HG02763 (cell line): ENCODE measurements around the gene ZSCAN20.

Source experiments
- ATAC-seq: cut with Tn5 transposase; IDR thresholded peaks from one replicate; pipeline ENCODE4 v1.9.1; 2021; ENCODE audit warnings: mild to moderate bottlenecking, moderate library complexity; ENCODE audit not compliant: unreplicated experiment

ZSCAN20 gene

GRCh38 chr1:33472269-33472980, at the start of gene ZSCAN20:
Gene ZSCAN20, plus strand, starts transcription at chr1:33472645. Its CDS starts 6,644 bp downstream, at chr1:33479289.
- peak; percentile 93 for ATAC-seq

DNA sequence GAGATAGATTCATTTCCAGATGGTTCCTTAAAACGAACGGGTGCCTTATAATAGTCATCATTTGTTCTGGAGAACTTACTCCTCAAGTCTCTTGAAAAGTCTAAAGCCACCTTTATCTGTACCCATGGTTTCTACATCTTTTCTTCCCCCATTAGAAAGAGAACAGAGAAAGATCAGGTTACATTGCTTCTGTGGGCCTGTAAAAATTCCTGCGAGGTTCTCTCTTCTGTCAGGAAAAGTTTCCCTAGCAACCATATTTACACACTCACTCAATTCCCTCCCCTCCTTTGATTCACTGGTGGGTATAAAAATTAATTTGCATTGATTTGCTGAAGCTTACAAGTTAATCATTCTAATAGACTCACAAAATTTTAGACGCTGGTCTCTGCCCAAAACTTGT, 48.2 kb upstream of the ZSCAN20 start:
- ATAC-seq: no peak

GRCh38 chr1:33424610-33425009, 47.8 kb upstream of the ZSCAN20 start:
- no peak for ATAC-seq

DNA sequence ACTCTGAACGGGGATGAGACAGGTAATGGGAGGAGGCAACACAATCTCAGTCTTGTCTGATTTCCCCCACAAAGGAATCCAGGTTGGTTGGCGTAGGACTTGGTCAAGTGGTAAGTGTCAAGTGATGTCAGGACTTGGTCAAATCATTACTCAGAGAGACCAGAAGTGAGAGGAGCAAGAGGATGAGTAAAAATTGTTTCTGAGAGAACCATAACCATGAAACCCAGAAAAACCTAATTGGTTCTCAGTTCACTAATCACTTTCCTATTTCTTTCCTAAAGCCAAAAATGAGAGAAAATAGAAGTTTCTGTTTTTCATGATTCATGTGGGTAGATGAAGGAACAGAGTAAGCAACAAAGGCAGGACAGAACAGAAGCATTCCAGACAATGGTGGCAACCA, 46.5 kb upstream of the ZSCAN20 start:
- ATAC-seq: no peak

- no peak for ATAC-seq
Observed at GRCh38 chr1:33426916-33427315, 45.5 kb upstream of the ZSCAN20 start.

- no peak for ATAC-seq
Observed at GRCh38 chr1:33428661-33429060, 43.8 kb upstream of the ZSCAN20 start.

DNA sequence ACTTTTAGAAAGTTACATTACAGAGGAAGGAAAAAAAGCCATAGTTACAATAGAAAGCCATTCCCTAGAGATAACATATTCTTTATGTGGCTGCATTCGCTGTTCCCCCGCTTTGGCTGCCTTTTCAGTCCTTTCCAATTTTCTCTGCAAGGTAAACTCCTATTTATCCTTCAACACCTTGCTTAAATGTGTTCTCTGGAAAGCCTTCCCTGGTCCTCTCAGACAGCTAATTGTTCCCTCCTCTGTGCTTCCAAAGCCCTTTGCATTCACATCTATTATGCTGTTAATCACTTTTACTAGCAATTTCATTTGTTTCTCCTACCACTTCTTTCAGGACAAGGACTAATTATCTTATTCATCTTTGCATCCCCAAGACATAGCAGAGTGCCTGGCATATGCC, 43.1 kb upstream of the ZSCAN20 start:
- no peak for ATAC-seq

DNA sequence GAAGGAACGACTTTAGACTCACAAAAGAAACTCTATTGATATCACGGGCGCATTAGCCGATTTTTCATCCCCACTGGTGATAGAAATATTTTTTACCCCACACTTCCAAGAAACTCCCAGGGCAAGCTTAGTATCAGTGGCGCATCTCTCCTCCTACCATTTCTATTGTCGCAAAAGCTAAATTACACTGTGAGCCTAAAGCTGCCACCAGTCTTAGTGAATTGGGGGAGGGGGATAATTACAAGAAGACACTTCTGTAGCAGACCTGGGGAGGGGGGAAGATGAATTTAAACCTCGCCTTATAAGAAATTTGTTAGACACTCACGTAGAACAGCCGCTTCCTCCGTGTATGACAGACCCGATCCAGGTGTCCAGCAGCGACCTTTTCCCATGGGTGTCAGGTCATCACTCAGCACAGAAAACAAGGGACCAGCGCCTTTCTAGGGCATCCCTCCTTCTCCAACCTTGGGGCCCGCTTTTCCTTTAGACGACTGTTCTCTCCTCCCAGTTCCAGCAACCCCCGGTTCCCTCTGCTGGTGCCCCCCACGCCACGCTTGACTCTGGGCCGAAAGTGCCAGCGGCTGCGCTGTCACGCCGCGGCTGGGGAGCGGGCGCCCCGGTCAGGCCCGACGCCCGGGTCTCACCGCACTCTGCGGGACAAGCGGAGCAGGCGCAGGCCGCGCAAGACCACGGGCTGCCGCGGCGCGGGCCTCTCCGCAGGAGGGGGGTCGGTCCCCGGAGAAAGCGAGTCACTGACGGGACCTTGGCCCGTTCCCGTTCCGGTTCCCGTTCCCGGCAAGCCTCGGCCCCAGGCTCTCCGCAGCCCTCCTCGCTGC, 42.4 kb upstream of the ZSCAN20 start:
- ATAC-seq: peak; percentile 10

GRCh38 chr1:33430692-33431593, 41.5 kb upstream of the ZSCAN20 start, which contains the start of gene PHC2:
Gene PHC2, minus strand, starts transcription at chr1:33431095. Its CDS starts 55,556 bp downstream, at chr1:33375539.
- peak; percentile 84 for ATAC-seq

DNA sequence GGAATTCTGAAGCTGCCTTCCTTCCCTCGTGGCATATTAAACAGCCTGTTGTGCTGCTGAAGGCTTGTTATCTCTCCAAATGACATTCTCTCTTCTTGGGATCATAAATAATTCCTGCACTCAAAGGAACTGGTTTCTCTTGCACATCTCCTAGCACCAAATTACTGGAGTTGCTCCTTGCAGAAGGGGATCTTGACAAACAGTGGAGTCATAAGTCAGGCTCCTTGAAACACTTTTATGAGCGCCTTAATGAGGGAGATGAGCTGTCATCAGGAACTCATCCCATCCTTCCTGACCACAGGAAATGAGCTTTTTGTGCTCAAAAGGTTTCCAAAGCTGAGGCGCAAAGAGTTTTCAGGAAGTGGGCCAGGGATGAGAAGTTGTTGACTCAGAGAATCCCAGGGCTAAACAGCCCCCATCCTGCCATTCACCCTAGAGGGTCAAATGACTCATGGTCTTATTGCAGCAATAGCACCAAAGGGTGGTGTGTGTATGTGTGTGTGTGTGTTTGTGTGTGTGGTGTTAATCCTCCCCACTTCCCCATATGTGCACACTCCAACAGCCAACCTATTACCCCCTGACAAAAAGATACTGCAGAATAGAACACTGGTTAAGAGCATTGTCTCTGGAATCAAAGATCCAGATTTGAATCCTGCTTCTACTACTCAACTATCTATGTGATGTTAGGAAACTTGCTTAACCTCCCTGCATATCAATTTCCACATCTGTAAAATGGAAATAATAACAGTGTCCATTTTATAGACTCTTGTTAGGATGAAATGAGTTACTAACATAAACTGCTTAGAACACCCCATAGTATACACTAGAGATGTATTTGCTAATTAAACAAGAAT, 38.7 kb upstream of the ZSCAN20 start:
- ATAC-seq: no peak

DNA sequence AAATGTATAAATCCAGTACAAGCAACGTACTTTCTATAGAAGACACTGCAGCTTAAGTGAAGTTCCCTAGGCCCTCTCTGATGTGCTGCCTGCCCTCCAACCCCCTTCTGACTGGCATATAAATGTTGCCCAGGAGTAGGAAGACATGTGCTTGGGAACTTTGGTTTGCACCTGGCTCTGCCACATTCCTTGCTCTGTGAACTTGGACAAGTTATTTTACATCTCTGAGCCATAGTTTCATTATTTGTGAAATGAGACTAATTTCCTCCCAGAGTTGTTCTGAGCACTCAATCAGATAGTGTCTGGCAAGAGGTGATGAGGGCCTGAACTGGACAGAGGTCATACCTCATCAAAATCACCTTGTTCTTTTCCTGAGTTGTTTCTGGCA, 38.1 kb upstream of the ZSCAN20 start:
- ATAC-seq: no peak

DNA sequence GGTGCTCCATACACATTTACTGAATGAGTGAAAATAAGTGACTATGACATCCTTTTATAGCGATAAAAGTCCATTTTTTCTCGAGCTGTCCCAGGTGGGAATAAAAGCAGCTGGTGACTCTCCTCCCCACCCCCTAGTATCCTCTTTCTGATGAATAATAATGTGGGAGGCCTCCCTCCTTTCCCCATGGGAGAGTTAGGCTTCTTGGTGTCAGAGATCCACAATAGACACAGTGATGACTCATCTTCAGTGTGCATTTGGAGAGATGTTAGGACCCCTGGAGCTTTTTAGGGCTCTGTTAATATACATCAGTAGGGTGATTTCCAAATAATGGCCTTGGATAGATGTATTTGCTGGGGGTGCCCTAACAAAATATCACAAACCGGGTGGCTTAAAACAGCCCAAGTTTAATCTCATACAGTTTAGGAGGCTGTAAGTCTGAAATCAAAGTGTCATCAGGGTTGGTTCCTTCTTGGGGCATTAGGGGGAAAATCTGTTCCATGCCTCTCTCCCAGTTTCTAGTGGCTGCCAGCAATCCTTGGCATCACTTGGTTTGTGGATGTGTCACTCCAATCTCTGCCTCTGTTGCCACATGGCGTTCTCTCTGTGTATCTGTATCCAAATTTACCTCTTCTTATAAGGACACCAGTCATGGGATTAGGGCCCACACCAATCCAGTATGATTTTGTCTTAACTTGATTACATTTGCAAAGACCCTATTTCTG, 37.2 kb upstream of the ZSCAN20 start:
- ATAC-seq: no peak

DNA sequence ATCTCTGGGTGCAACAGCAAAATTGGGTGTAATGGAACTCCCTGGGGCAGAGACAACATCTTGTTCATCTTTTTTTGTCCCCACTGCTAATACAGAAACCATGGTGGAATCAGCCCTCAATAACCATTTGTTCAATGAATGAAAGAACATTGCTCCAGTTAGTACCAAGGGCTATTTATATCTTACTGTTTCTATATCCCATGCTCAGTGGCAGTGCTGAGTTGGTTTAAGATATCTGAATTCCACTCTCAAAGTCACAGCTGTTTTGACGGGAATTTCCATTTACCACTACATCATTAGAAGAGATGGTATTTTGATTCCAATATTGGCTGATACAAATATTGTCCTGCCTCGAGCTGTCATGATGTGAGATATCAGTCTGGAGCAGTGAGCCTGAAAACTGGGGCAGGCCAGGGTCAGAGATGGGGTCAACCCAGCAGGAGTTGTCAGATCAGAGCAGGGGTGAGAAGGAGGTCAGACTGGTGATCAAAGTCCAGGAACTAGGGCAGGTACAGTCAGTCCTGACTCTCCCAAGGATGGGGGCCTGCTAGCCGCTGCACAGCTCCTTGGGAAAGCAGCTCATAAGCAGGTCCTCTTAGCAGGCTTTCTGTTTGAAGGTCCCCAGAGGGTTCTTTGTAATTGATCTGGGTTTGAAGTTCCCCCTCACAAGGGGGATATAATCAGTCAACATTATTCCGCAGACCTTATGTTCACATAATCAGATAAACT, 35.7 kb upstream of the ZSCAN20 start:
- ATAC-seq: no peak

GRCh38 chr1:33438364-33439160, 33.9 kb upstream of the ZSCAN20 start:
- ATAC-seq: no peak

GRCh38 chr1:33439662-33440061, 32.8 kb upstream of the ZSCAN20 start:
- ATAC-seq: no peak

GRCh38 chr1:33441088-33441745, 31.2 kb upstream of the ZSCAN20 start:
- no peak for ATAC-seq

DNA sequence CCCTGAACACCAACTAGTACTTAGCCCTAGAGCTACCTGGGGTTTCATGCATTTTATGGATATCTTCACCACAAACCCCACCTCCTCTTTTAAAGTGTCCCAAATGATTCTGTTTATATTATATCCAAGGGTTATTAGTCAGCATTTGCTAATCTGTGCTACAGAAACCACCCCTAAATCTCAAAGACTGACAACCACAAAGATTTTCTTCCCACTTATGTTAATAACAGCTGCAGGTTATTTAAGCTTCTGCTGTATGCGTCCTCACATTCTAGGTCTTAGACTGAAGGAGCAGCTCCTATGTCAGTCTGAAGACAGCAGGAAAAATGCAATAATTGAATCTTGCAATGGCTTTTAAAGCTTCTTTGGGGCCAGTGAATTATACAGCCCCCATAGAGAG, 30.3 kb upstream of the ZSCAN20 start:
- ATAC-seq: no peak
